D341Med (cell line): ENCODE results near the gene AUP1.
"Not testable (repeated sequence)": the region's sequence is repeated elsewhere in the genome, so short reads cannot be mapped to it uniquely, and the experiment has no call there.

Source experiments
- DNase-seq: peaks from one replicate; pipeline ENCODE4 v3.0.0; 2012; ENCODE audit warnings: low spot score

AUP1 gene

DNA sequence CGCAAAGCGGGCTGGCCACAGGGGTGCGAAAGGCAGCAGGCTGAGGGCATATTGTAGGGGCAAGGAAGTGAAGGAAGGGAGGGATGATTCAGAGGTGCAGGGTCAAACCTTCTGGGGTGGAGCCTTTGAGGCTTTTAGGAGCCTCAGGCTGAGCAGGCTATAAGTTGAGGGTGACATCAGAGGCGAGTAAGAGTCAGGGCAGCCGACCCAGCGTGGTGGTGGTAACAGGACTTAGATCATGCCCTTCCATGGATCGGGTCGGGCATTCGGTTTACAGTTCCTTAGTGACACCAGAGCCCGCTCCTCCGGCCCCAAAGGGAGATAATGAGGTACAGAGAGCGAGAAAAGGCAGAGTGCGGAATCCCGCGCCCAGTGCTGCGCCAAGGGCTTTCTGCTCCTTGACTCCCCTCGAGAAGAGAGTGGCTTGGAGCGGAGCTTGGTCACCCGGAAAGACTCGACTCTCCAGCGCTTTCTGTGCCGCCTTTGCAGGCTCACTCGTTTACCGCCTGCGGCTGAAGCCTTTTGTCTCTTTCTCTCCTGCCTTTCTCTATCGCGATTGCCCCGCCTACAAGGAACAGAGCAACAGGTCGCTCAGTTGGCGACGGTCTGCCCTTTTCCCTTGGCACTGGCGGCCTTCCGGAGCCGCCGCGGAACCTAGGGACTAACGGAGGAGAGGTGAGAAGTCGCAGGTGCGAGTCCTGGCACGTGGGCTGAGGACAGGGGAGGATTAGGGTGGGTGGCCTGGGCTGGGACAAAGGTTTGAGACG is 30.8 kb downstream of the AUP1 start:
- DNase-seq, result no peak

DNA sequence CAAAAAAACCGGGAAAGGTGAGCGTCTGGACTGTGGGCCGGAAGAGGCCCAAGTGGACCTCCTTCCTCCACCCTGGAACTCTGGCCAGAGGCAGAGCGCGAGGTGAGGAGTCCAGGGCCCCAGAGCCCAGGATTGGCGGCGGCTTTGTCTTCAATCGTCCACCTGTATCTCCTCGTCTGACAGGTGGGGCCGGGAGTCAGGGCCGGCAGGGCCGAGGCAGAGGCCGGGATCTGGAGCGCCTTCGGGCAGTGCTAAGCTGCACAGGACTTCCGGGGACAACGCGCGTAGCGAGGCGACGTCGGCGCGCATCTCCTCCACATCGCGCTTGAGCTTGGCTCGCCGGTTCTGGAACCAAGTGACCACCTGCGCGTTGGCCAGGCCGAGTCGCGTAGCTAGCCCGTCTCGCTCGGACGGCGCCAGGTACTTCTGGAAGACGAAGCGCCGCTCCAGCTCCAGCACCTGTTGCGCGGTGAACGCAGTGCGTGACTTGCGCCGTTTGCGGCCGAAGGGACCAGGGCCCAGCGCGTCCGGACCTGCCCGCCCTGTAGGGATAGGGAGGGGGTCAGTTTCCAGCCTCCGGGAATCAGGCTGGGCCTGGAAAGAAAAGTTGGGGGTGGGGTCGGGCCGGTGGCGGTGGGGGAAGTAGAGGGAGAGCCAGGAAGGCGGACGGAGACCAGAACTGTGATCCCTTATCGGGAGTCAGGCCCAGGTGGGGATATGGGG is 31.6 kb downstream of the AUP1 start:
- no peak for DNase-seq

GRCh38 chr2:74496997-74497776 is 32.3 kb downstream of the AUP1 start:
- DNase-seq, result no peak

DNA sequence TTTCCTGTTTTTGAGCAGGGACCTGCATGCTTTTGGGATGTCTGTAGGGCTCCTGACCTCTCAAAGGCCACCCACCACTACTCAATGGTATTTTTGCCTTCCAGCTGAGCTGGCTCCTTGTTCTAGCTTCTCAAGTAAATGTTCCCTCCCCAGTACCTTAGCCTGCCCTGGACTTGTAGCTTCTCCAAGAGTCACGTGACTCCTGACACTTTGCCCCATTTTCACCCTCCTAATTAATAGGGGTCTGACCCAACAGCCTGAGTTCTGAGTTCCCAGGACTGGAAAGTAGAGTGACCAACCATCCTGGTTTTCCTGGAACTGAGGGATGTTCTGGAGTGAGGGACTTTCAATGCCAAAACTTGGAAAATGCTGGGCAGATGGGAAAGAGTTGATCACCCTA is 34.1 kb downstream of the AUP1 start:
- DNase-seq, result no peak

DNA sequence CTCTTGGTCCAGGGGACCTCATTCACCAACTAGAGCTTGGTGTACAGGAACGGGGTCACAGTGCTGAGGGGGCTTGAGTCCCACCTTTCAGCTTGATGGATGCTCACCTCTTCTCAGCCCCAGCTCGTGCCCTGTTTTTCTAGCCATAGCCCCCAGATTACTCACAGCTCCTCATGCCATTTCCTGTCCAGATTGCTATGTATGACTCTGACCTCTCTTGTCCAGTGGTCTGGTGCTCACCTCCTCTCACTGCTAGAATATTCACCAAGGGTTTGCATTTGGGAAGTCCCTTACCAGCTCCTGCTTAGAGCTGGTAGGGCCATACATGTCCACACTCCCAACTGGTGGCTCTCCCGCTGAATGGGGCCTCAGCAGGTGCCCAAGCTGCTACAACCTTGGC is 36.0 kb downstream of the AUP1 start:
- no peak for DNase-seq

- no peak for DNase-seq
These were observed 37.6 kb downstream of the AUP1 start for GRCh38 chr2:74491648-74492544.

DNA sequence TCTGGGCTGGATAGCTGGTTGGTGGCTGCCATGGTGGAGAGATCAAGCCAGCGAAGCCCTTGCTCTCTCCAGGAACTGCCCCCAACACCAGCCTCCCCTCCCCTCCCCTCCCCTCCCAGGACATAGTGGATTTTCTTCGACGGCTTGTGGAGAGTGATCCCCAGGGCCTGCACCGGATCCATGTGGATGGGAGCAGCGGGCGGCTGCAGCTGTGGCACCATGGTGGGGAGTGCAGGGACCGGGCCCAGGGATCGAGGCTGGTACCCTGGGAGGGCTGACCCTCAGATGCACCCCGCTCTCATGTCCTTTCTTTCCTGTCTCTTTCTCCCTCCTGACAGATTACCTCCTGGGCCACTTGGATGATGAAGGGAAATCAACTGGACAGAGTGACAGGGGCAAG is 39.6 kb downstream of the AUP1 start:
- no peak for DNase-seq

DNA sequence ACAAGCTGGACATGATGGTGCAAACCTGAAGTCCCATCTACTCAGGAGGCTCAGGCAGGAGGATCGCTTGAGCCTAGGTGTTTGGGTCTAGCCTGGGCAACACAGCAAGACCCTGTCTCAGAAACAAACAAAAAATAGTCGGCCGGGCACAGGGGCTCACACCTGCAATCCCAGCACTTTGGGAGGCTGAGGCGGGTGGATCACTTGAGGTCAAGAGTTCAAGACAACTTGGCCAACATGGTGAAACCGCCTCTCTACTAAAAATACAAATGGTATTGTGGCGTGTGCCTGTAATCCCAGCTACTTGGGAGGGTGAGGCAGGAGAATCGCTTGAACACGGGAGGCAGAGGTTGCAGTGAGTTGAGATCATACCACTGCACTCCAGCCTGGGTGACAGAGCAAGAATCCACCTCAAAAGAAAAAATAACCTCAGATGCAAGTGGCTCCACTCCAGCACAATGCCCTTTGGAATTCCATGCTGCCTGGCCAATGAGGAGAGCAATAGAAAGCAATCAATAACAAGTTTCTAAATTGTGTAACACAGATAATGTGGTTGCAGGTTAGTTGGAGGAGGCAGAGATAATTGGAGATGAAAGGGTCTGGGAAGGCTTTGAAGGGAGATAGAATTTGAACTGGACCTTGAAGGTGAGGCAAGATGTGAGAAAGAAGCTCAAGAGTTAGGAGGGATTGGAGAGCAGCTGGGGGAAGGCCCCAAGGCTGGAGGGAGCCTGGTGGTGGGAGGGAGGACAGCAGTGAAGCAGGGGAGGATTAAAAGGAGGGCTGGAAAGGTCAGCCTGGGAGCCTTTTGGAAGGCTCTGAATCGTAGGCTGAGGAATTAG is 40.6 kb downstream of the AUP1 start:
- DNase-seq, result no peak

GRCh38 chr2:74486141-74486540 is 43.4 kb downstream of the AUP1 start:
- no peak for DNase-seq

DNA sequence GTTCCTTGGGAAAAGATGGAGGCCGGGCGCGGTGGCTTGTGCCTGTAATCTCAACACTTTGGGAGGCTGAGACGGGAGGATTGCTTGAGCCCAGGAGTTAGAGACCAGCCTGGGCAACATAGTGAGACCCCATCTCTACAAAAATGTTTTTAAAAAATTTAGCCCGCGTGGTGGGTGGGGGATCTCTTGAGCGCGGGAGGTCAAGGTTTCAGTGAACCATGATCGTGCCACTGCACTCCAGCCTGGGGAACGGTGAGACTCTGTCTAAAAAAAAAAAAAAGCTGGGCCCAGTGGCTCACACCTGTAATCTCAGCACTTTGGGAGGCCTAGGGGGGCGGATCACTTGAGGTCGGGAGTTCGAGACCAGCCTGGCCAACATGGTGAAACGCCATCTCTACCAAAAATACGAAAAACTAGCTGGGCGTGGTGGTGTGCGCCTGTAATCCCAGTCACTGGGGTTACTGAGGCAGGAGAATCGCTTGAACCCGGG is 45.8 kb downstream of the AUP1 start:
- DNase-seq, result not testable (repeated sequence)

DNA sequence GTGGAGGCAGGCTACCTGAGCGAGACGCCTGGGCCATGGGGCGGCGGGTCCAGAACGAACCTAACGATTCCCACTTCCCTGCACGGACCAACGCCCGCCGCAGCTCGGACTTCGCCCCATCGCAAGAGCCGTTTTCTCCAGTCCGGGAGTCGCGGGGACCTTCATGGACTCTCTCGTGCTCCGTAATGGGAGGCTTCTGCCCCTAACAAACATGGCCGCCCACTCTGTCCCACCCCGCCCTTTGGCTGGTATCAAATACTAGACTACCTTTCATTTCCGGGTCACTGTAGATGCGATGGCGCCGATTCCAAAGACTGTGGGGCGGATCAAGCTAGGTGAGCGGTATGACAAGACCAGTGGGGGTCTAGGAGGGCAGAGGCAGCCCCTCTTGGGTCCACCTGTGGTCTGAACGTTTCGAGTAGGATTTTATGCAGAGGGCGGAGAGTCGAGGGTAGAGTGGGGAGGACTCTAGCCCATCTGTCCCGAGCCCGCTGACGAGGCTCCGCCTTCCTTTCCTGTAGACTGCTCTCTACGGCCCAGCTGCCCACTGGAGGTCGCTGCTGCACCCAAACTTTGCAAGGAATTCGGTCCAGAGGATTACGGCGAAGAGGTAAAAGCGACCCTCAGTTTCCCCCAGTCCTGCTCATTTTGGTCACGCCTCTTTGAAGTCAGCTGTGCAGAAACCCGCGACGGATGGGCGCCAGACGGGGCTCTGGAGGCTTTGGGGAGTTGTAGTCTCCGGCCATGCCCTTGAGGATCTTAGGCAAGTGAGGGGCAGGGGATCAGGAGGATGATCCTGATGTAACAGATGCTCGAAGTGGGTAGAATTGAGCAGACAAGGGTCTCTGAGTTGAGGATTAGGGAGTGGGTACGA is 46.5 kb downstream of the AUP1 start, which contains the start of the genes CCDC142 and TTC31:
Gene CCDC142, minus strand, starts transcription at position 198 of the 874 bp plus-strand sequence. Its CDS starts 161 bp downstream, at position 37.
Gene TTC31, plus strand, starts transcription at position 281 of the 874 bp plus-strand sequence. Its CDS starts 15 bp downstream, at position 296.
- DNase-seq, result peak; percentile 88

- peak; percentile 68 for DNase-seq
These were observed 47.3 kb downstream of the AUP1 start for GRCh38 chr2:74481961-74482800.

DNA sequence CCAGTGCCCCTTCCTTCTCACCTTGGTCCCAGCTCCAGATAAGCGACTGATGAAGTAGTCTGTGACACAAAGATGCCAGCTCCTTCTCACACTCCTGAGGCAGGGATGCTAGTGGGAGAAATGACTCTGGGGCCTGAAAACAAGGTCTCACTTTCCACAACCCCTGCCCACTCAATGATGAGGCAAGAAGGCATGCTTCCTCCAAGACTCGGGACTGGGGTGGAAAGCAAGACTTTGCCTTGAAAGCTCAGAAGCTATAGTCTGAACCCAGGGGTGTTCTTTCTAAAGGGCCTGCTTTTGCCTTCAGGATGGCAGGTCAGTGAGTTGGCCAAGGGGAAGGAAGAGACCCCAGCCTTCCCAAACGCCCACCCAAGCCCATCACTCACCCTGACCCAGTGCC is 48.1 kb downstream of the AUP1 start:
- DNase-seq, result no peak
